ENCODE data around the gene HGD. TPM values are rescaled to one million over a fixed set of nuclear protein-coding genes. Genes with fewer than 3 reads are reported as not detected.

Gene HGD, protein sequence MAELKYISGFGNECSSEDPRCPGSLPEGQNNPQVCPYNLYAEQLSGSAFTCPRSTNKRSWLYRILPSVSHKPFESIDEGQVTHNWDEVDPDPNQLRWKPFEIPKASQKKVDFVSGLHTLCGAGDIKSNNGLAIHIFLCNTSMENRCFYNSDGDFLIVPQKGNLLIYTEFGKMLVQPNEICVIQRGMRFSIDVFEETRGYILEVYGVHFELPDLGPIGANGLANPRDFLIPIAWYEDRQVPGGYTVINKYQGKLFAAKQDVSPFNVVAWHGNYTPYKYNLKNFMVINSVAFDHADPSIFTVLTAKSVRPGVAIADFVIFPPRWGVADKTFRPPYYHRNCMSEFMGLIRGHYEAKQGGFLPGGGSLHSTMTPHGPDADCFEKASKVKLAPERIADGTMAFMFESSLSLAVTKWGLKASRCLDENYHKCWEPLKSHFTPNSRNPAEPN
- 0.26 and 0.32 TPM in 2 replicates for total RNA-seq

DNA sequence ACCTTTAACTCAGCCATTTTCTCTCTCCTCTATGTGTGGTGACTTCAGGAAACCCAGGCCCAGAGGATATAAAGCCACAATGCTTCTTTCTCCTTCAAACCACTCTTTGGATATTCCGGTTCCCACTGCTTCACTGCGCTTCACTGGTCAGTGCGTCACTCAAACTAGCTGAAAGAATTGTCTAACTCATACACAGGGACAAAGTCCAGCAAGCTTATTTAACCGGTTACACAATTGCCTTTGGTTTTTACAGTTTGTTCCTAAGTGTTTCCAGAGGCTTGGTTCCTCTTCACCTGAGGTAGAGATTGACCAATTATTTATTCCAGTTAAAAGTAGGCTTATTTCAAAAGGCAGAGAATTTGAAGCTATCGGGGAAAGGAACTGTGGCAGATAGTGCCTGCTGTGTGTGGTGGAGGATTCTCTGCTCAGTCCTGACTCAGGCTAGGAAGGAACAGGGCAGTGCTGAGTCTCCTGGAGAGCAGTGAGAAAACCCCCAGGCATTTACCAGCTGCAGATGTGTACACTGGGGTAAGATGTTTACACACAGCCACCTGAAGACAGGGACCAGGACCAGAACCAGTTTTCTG lies at the start of gene HGD:
Gene HGD (minus strand): TSS at position 145 of the 587 bp plus-strand sequence. CDS start 128 bp downstream, at position 17.

GRCh38 chr3:120596116-120596852 lies 85.8 kb downstream of the HGD start, which contains the start of gene NDUFB4:
Gene NDUFB4 (plus strand): TSS chr3:120596336. CDS start chr3:120596360, 24 bp downstream.

Other genes with a start within 250 kb of the HGD start
- gene FSTL1, start 231.2 kb downstream of the HGD start, total RNA-seq = 526 and 654 TPM in 2 replicates
- gene NDUFB4, start 85.9 kb downstream of the HGD start, total RNA-seq = 32.9 and 36.3 TPM in 2 replicates
- 12.9 and 14.3 TPM in 2 replicates for gene RABL3, start 60.3 kb upstream of the HGD start, total RNA-seq
- 13.1 and 15.2 TPM in 2 replicates for gene GTF2E1, start 60.5 kb upstream of the HGD start, total RNA-seq
- gene STXBP5L, start 226.0 kb upstream of the HGD start, total RNA-seq = not detected in 2 replicates

All from bronchial smooth muscle cell (primary cell).